Endothelial cell of umbilical vein (primary cell): ENCODE results near the gene FBLN2.

Source experiments
- CTCF ChIP-seq, 2 donors: IDR thresholded peaks; 1 replicate in 1 of 2; 2 replicates in 1 of 2; pipeline ENCODE4 v1.5.1; 2011; ENCODE audit warnings: low read length in 2 of 2, mild to moderate bottlenecking in 2 of 2, moderate library complexity in 2 of 2, control low read depth in 1 of 2, inconsistent platforms in 1 of 2, low read depth in 1 of 2; ENCODE audit not compliant: insufficient read depth in 1 of 2; ENCODE audit errors: extremely low read depth in 1 of 2
- EZH2 ChIP-seq: IDR thresholded peaks from 2 replicates; pipeline ENCODE4 v1.6.1; 2012; ENCODE audit warnings: borderline replicate concordance, low read depth, mild to moderate bottlenecking, moderate library complexity, low read length, inconsistent platforms; ENCODE audit not compliant: severe bottlenecking
- GATA2 ChIP-seq: IDR thresholded peaks from 2 replicates; pipeline ENCODE4 v1.7.0; 2011; ENCODE audit warnings: low read depth, mild to moderate bottlenecking, moderate library complexity, mixed read lengths, low read length; ENCODE audit not compliant: insufficient read length, insufficient read depth
- MAX ChIP-seq: IDR thresholded peaks from 2 replicates; pipeline ENCODE4 v1.6.1; 2011; ENCODE audit not compliant: insufficient read depth, insufficient read length
- MYC ChIP-seq: IDR thresholded peaks from one replicate; pipeline ENCODE4 v1.6.1; 2011; ENCODE audit warnings: mild to moderate bottlenecking, low read depth, low read length
- POLR2A ChIP-seq: IDR thresholded peaks from 2 replicates; pipeline ENCODE4 v1.6.1; 2012; ENCODE audit warnings: low read depth, mild to moderate bottlenecking, control low read depth, low read length
- POLR2AphosphoS5 ChIP-seq: IDR thresholded peaks from 2 replicates; pipeline ENCODE4 v1.6.1; 2012; ENCODE audit warnings: low read depth, mild to moderate bottlenecking, control low read depth, low read length, moderate library complexity; ENCODE audit not compliant: insufficient read depth

- TF ChIP-seq CTCF (IDR thresholded peaks at IDR 0.05; ENCODE audit: extremely low read depth in 1 of 2, insufficient read depth in 1 of 2, low read depth in 1 of 2, low read length in 2 of 2) (no peak), POLR2A (no peak), POLR2AphosphoS5 (no peak), MAX (no peak), EZH2 (no peak), MYC (no peak), GATA2 (no peak)
Measured at GRCh38 chr3:13660042-13660874, 111.3 kb downstream of the FBLN2 start.
